ENCODE measurements around the gene ZNF669. TPM values are rescaled to one million over a fixed set of nuclear protein-coding genes. Genes with fewer than 3 reads are reported as not detected.
"Not testable (repeated sequence)": the region's sequence is repeated elsewhere in the genome, so short reads cannot be mapped to it uniquely, and the experiment has no call there.

The ZNF669 gene
- total RNA-seq, 1 experiment from 2014 or later: 9.1 TPM

GRCh38 chr1:247126601-247127000 is 22.4 kb upstream of the ZNF669 start:
- H3K27ac Mint-ChIP-seq (ENCODE audit: unreplicated experiment); H3K9me3 ChIP-seq; H3K9me3 Mint-ChIP-seq (ENCODE audit: unreplicated experiment); H3K36me3 ChIP-seq (ENCODE audit: control insufficient read depth, insufficient read depth, low read length); H3K4me1 Mint-ChIP-seq (ENCODE audit: low read depth, unreplicated experiment); intact Hi-C loops (cut with micrococcal nuclease; ENCODE audit: unreplicated experiment); DNase-seq; H3K4me3 ChIP-seq (ENCODE audit: low read depth, low read length); BruUV-seq (replicated peaks); H3K27me3 Mint-ChIP-seq (ENCODE audit: insufficient read depth, unreplicated experiment); H3K4me3 Mint-ChIP-seq (ENCODE audit: unreplicated experiment); H3K27me3 ChIP-seq (replicated peaks; ENCODE audit: control insufficient read depth, insufficient read depth, low read length); POLR2A ChIA-PET; H3K4me1 ChIP-seq; CTCF ChIA-PET: not testable (repeated sequence)
- H3K36me3 Mint-ChIP-seq (ENCODE audit: insufficient read depth, unreplicated experiment): peaks cover 27% of the 10 kb centered on the region

GRCh38 chr1:247126166-247126565 is 22.0 kb upstream of the ZNF669 start:
- H3K4me1 ChIP-seq; H3K9me3 ChIP-seq; CTCF ChIA-PET; H3K4me3 ChIP-seq (ENCODE audit: low read depth, low read length); H3K9me3 Mint-ChIP-seq (ENCODE audit: unreplicated experiment); H3K36me3 ChIP-seq (ENCODE audit: control insufficient read depth, insufficient read depth, low read length); intact Hi-C loops (cut with micrococcal nuclease; ENCODE audit: unreplicated experiment); H3K27ac Mint-ChIP-seq (ENCODE audit: unreplicated experiment); H3K27me3 ChIP-seq (replicated peaks; ENCODE audit: control insufficient read depth, insufficient read depth, low read length); H3K4me3 Mint-ChIP-seq (ENCODE audit: unreplicated experiment); H3K4me1 Mint-ChIP-seq (ENCODE audit: low read depth, unreplicated experiment); POLR2A ChIA-PET; DNase-seq; H3K27me3 Mint-ChIP-seq (ENCODE audit: insufficient read depth, unreplicated experiment): not testable (repeated sequence)
- H3K36me3 Mint-ChIP-seq (ENCODE audit: insufficient read depth, unreplicated experiment): peaks cover 24% of the 10 kb centered on the region
- BruUV-seq (replicated peaks): TSS peak; percentile 82

GRCh38 chr1:247121382-247121781 is 17.2 kb upstream of the ZNF669 start:
- no TSS peak for BruUV-seq (replicated peaks)
- H3K9me3 ChIP-seq: 0 out of 2 replicates have a peak, but pooled peaks cover 5% of the 10 kb centered on the region
- no peak overlapping the region for H3K4me3 Mint-ChIP-seq (ENCODE audit: unreplicated experiment)
- intact Hi-C loops (cut with micrococcal nuclease; ENCODE audit: unreplicated experiment): no loop called here
- no peak overlapping the region for H3K4me3 ChIP-seq (ENCODE audit: low read depth, low read length)
- no peak for TF ChIP-seq CTCF (IDR thresholded peaks at IDR 0.05; ENCODE audit: insufficient read depth in 1 of 2, low read depth in 1 of 2, low read length in 1 of 2, severe bottlenecking in 1 of 2, unreplicated experiment in 1 of 2)
- H3K27me3 ChIP-seq (replicated peaks; ENCODE audit: control insufficient read depth, insufficient read depth, low read length): no peaks in the 10 kb centered on the region
- no peaks in the 10 kb centered on the region for H3K36me3 ChIP-seq (ENCODE audit: control insufficient read depth, insufficient read depth, low read length)
- POLR2A ChIA-PET: no interaction called here
- H3K9me3 Mint-ChIP-seq (ENCODE audit: unreplicated experiment): no peaks in the 10 kb centered on the region
- CTCF ChIA-PET: no interaction called here
- H3K27me3 Mint-ChIP-seq (ENCODE audit: insufficient read depth, unreplicated experiment): no peaks in the 10 kb centered on the region
- H3K4me1 ChIP-seq: no peaks in the 10 kb centered on the region
- no peak for DNase-seq
- no peaks in the 10 kb centered on the region for H3K4me1 Mint-ChIP-seq (ENCODE audit: low read depth, unreplicated experiment)
- H3K27ac Mint-ChIP-seq (ENCODE audit: unreplicated experiment): no peak overlapping the region
- H3K36me3 Mint-ChIP-seq (ENCODE audit: insufficient read depth, unreplicated experiment): no peaks in the 10 kb centered on the region

- H3K4me1 Mint-ChIP-seq (ENCODE audit: low read depth, unreplicated experiment); BruUV-seq (replicated peaks); H3K9me3 Mint-ChIP-seq (ENCODE audit: unreplicated experiment); DNase-seq; H3K4me1 ChIP-seq; intact Hi-C loops (cut with micrococcal nuclease; ENCODE audit: unreplicated experiment); CTCF ChIA-PET; POLR2A ChIA-PET; H3K27ac Mint-ChIP-seq (ENCODE audit: unreplicated experiment); H3K27me3 Mint-ChIP-seq (ENCODE audit: insufficient read depth, unreplicated experiment); H3K9me3 ChIP-seq; H3K4me3 ChIP-seq (ENCODE audit: low read depth, low read length); H3K27me3 ChIP-seq (replicated peaks; ENCODE audit: control insufficient read depth, insufficient read depth, low read length); H3K36me3 ChIP-seq (ENCODE audit: control insufficient read depth, insufficient read depth, low read length); H3K36me3 Mint-ChIP-seq (ENCODE audit: insufficient read depth, unreplicated experiment); H3K4me3 Mint-ChIP-seq (ENCODE audit: unreplicated experiment): not testable (repeated sequence)
Measured at GRCh38 chr1:247120408-247120668, 16.2 kb upstream of the ZNF669 start.

All from Caco-2 (cell line).